DMS53 treated with DMSO at 0.1 percent for 48 hours (cell line): ENCODE data around the gene TRAF2.

Experiments used
- DNase-seq: peaks from one replicate; lab custom pipeline; 2025; ENCODE audit not compliant: unreplicated experiment; lab: John Stamatoyannopoulos, UW

Gene TRAF2

DNA sequence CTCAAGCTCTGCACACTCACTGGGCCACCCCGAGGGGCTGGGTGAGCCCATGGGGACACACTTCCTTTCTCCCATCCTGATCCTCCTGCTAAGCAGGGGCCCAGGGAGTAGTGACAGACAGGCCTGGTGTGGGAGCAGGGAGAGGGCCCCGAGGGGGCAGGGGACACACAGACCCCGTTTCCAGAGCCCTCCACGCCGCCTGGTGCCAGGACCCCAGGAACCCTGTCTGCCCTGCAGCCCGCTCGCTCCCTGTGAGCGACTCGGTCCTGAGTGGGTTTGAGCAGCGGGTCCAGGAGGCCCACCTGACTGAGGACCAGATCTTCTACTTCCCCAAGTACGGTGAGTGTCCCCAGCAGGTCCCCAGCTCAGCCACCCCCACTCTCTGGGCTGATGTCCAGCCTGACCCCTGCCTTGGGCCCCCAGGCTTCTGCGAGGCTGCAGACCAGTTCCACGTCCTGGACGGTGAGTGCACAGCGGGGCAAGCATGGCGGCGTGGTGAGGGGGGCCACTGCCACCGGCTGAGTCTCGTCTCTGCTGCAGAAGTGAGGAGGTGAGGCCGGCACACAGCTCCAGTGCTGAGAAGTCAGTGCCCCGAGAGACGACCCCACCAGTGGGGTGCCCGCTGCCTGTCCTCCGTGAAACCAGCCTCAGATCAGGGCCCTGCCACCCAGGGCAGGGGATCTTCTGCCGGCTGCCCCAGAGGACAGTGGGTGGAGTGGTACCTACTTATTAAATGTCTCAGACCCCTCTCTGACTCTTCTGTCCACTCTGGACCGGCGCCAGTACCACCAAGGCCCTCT, 60.1 kb downstream of the TRAF2 start:
- DNase-seq, result no peak

DNA sequence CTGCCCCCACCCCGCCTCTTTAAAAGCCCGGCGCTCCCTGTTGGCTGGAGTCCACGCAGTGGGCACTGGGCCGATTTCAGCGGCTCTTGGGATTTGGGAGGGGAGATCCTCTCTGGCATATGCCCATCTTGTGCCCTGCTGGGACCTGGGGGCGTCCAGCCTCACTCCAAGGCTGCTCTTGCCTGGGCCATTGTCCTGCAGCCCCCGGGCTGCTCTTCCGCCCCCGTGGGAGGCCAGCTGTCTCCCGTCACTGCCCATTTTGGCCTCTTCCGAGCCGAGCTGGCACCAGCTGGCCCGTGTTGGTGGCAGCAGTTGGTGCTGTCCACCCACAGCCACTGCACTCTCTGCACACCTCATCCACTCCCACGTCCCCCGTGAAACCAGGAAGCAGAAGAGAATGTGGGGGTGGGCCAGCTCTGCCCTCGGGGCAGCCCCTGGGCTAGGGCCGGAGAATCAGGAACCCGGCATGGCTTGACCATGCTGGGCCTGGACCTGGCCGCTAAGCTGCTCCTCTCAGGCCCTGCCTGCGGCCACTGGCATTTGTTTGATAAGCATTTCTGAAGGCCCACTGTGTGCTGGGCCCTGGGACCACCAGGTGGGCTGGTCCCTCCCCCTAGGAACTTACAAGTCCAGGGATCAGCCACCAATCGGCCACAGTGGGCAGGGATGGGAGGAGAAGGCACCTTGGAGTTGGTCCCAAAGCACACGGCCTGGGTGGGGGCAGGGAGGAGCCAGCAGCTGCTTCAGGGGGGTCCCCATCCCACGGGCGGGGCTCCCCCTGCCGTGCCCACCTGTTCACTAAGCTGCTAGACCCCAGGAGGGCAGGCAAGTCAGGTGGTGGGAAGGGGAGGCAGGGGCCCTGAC, 60.9 kb downstream of the TRAF2 start:
- DNase-seq, result no peak

DNA sequence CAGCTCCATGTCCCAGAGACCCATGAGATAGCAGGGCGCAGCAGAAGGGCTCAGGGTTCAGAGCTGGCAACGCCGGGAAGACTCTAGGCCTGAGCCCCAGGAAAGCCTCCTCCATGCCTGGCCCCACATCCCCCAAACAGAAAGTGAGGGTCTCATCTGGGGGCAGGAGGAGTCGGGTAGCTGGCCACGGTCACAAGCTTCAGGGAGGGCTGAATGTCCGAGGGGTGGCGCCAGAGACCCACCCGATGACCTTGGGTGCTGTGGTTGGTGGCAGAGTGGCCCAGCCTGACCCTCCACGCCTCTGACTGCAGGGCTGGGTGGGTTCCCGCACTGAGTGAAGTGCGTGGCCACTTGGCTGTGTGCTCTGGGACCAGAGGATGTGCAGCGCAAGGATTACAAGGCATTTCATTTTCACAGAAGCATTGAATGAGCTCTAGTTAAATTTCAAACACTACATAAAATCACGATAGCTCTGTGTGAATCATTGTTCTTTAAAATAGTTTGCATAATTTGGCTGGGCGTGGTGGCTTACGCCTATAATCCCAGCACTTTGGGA, 61.7 kb downstream of the TRAF2 start:
- no peak for DNase-seq

DNA sequence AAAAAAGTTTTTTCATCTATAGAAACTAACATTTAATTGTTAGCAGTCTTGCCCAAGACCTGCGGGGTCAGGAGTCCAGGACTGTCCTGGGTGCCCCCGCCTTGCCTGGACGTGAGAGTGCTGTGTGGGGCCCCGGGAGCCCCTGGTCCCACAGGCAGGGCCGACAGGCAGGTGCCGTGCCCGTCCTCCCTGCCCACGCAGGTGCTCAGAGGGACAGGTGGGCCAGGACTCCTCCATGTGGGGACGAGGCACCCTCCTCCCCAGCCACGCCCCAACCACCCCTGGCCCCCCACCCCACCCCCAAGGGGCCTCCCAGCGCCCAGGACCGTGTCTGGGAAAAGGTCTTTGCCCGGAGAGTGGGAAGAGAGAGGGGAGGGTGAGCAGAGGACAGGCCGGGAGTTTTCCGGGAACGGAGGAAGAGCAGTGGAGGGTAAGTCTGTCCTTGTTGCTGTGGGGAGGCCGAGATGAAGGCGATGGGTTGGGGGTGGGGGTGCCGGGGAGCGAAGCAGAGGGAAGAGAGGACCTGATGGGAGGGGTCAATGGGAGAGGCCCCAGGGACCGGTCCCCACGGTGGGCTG, 63.0 kb downstream of the TRAF2 start:
- DNase-seq, result peak; percentile 67

DNA sequence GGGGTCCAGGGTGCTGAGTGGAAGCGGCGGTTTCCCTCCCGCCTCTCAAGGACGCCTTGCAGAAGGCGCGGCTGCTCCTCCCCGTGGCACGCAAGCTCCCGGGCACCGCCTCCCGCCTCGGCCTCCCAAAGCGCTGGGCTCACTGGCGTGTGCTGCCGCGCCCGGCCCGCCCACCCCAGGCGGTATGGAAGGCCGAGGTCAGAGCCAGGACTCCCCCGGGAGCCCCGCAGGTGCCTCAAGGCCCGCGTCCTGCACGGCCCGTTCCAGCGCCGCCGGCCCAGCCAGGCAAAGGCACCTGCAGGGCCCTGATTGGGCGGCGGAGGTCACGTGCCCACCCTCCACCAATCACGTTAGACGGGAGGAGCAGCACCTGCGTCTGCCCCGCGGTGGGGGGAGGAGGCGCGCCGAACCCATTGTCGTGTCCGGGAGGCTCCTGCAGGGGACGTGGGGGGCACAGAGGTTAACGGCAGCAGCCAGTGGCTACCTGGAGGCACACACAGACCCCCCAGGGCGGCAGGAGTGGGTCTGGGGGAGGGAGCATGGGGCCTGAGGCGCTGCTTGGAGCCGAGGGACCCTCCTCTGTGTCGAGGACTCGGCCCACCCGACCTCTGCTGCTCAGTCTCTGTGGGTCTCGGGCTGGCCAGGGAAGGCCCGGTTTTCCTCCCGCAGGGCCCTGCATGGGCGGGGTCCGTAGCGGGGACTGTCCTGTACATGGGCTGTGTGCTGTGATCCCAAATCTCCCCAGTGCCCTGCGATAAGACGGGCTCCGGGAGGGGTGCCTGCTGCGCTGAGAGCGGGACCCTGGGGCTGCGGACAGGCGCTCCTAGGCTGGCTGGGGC, 63.7 kb downstream of the TRAF2 start:
- peak; percentile 90 for DNase-seq

DNA sequence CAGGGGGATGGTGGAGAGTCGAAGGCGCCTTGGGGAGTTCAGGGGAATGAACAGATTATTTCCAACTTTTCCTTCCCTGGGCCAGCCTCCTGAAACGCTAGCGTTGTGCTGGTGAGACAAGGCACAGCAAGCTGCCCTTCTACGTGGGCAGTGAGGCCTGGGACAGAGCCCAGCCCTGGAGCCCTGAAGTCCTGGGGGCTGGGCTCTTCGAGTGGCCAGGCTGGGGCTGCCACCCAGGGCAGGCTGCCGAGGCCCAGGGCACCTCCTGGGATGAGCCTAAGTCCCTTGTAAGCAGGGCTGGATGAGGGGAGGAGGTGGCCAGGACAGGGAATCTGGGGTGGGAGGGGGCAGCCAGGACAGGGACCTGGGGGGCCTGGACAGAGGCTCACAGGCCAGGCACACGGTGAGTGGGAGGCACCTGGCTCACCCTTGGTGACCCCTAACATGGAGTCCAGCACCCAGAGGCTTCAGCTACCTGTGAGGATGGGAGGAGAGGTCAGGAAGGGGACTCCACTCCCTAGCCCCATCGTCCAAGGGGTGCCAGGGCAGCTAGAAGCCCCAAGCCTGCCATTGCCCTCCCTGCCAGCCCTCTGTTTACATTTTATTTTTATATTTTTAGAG, 64.5 kb downstream of the TRAF2 start:
- no peak for DNase-seq

DNA sequence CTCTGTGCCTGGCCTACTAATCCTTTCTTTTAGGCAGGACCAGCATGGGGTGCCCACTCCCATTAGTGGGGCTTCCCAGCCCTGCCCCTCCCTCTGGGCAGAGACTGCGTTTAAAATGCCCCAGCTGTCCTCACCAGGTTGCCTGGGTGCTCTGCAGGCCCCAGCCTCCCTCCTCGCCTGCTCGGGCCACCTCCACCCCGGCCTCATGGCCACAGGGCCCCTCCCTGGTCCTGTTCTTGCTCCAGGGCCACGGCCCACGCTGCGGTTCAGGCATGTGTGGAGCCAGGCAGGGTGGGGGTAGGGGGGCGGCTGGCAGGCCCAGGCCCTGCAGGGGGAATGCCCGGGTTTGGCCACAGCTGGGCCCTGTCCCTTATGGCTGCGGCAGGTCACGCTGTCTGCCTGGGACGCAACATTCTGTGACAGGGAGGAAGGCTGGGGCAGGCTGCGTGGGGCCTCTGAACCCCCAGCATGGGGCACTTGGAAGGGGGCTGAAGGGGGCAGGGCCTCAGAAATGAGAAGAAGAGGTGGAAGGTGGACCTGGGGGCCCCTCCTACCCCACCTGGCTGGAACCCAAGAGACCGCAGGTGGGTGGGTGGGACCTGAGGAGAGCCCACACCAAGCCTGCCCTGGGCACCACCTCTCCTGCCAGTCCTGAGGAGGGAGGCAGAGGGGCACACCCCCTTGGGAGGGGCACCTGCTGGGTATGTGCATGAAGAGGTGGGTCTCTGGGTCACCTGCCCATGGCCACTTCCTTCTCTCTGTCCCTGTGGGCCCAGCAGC, 65.4 kb downstream of the TRAF2 start, which contains the start of gene LCN12:
Gene LCN12 (plus strand): TSS at position 733 of the 780 bp plus-strand sequence. CDS start 55 bp downstream, outside the sequence.
- DNase-seq, result no peak

DNA sequence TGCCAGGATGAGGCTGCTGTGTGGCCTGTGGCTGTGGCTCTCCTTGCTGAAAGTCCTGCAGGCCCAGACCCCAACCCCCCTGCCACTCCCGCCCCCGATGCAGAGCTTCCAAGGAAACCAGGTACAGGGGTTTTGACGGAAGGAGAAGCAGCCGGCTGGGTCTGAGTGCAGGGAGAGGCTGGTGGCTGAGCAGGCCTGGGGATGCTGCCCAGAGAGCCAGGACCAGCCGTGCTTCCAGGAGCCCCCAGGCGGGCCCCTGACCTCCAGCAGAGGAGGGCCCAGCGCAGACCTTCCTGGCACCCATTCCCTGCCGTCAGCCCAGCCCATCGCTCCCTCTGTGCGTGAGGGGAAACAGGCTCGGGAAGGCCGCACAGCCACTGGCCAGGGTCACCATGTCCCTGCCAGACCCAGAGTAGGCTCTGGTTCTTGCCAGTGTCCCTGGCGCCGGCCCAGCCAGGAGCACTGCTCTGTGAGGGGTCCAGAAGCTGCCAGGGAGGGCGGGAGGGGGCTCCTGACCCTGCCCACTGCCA, 66.1 kb downstream of the TRAF2 start:
- DNase-seq, result no peak

DNA sequence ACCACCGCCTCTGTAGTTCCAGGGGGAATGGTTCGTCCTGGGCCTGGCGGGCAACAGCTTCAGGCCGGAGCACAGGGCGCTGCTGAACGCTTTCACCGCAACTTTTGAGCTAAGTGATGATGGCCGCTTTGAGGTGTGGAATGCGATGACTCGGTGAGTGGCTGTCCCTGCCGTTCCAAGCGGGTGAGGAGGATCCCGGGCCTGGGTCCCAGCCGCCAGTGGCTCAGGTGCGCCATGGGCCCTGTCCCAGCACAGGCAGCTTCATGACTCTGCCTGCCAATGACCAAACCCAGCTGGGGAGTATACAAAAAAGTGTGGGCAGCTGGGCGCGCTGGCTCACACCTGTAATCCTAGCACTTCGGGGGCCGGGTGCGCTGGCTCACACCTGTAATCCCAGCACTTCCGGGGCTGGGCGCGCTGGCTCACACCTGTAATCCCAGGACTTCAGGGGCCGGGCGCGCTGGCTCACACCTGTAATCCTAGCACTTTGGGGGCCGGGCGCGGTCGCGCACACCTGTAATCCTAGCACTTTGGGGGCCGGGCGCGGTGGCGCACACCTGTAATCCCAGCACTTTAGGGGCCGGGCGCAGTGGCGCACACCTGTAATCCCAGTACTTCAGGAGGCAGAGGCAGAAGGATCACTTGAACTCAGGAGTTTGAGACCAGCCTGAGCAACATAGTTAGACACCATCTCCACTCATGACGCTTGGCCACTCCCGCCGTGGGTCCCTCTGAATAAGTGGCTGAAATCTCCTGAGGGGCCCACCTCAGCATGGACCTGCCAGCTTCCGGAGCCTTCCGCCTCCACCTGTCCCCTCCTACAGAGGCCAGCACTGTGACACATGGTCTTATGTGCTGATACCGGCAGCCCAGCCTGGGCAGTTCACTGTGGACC, 66.8 kb downstream of the TRAF2 start:
- no peak for DNase-seq

DNA sequence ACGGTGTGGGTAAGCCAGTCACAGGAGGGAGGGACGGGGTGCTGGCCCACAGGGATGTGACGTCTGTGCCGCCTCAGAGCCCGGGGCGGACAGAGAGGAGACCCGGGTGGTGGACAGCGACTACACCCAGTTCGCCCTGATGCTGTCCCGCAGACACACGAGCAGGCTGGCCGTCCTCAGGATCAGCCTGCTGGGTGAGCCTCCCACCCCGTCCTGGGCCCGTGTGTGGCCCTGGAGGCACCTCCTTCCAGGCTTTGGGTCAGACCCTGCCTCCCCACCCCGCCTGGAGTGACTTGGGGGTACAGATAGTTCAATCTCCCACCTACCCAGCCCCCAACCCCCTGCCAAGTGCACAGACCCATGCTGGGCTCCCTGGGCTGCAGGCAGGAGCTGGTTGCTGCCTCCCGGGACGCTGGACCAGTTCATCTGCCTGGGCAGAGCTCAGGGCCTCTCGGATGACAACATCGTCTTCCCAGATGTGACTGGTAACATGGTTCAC, 67.5 kb downstream of the TRAF2 start:
- DNase-seq, result no peak

DNA sequence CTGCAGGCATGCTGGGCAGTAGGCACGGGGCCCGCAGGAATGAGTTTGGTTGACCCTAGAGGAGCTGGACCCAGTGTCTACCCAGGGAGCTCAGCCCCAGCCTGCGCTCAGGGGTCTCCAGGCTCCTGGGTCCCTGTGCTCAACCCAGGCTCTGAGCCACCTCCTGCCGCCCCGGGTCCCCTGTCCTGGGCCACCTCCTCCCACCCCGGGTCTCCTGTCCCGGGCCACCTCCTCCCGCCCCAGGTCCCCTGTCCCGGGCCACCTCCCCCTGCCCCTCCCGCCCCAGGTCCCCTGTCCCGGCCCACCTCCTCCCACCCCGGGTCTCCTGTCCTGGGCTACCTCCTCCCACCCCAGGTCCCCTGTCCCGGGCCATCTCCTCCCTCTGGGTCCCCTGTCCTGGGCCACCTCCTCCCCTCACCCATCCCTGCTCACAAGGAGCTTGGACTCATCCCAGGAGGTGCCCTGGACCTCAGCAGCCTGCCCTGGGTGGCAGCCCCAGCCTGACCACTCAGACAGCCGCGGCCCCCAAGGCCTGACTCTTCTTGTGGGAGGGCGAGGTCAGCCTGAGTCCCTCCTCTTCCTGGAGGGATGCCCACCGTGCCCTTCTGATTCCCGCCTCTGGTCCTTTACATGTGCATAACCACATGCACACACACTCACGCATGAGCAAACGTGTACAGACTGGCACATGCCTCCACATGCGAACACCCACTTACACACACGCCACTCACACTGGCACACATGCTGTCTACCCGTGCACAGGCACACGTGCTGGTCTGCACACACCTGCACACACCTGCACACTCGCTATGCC, 68.2 kb downstream of the TRAF2 start:
- no peak for DNase-seq

DNA sequence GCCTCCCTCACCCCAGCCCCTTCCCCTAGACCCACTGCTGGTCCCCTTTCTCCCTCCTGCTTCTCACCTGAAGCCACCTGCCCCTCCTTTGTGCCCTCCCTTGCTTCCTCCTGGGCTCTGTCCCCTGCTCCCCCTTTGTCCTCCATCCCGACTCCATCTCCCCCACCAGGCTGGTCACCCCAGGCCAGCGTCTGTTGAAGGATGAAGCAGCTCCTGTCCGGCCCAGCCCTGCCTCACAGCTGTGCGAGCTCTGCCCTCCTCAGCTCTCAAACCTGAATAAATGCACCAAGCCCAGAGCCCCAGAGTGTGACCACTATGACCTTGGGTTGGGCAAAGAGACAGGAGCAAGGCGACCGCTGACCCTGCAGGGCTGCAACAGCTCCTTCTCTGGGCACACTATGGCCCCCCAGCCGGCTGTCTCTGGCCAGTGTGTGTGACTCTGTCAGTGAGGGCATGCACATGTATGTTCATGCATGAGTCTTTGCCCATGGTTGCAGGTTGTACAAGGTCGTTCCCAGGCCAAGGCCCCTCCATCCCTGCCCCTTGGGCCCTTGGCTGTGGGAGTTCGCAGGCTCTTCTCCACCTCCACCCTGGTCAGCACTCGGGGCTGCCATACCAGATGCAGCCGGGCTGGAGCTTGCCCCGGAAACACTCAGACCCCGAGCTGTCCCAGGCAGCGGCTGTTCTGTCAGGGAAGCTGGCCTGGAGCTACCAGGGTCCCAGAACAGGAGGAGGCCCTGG, 69.1 kb downstream of the TRAF2 start:
- no peak for DNase-seq

DNA sequence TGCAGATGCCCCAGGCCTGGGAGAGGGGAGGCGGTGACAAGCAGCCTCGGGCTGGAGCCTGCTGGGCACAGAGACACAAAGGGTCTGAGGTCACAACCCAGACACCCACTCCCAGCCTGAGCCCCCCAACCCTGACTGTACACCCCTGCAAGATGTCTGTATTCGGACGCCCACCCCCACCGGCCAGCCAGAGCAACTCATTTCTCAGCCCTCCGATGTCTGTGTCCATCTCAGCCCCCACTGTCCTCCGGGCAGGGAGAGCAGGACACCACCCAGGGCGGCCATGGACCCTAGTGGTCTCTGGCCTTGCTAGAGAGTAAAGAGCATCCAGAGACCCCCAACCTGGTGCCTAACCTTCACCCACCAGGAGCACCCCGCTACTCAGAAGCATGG, 69.6 kb downstream of the TRAF2 start:
- no peak for DNase-seq

DNA sequence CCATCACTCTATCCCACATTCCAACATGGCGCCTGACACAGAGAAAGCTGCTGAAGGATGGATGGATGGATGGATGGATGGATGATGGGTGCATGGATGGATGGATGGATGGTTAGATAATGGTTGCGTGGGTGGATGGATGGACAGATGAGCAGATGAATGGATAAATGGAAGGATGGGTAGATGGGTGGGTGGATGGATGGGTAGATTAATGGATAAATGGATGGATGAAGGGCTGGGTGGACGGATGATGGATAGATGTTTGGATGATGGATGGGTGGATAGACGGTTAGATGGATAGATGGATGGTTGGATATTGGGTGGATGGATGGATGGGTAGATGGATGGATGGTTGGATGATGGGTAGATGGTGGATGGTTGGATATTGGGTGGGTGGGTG, 70.3 kb downstream of the TRAF2 start:
- no peak for DNase-seq

DNA sequence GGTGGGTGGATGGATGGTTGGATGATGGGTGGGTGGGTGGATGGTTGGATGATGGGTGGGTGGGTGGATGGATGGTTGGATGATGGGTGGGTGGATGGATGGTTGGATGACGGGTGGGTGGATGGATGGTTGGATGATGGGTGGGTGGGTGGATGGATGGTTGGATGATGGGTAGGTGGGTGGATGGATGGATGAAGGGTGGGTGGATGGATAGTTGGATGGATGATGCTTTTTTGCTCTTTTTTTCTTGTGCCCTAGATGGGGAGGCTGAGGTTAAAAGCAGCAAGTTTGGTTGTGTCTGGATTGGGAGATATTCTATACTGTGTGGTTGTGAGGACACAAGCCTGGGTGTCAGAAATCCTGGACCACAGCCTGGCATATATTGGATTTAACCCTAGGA, 71.1 kb downstream of the TRAF2 start:
- no peak for DNase-seq

DNA sequence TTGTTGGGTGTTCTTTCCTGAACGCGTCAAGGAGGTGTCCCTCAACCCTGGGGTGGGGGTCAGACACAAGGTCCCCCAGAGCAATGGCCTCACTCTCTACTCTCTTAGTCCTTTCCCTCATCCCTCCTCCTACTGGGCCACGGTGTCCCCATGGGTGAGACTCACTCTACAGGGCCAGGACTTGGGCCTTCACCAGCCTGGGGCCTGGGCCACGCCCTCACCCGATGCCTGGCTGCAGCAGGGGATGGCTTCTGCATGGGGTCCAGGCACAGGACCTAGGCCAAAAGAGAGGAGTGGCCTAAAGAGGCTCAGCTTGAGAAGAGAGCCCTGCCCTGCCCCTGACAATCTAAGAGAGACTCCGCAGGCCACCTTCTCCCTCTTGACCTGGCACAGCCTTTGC, 71.6 kb downstream of the TRAF2 start:
- DNase-seq, result no peak
